ENCODE data around the gene ARL6IP1.

Gene ARL6IP1

DNA sequence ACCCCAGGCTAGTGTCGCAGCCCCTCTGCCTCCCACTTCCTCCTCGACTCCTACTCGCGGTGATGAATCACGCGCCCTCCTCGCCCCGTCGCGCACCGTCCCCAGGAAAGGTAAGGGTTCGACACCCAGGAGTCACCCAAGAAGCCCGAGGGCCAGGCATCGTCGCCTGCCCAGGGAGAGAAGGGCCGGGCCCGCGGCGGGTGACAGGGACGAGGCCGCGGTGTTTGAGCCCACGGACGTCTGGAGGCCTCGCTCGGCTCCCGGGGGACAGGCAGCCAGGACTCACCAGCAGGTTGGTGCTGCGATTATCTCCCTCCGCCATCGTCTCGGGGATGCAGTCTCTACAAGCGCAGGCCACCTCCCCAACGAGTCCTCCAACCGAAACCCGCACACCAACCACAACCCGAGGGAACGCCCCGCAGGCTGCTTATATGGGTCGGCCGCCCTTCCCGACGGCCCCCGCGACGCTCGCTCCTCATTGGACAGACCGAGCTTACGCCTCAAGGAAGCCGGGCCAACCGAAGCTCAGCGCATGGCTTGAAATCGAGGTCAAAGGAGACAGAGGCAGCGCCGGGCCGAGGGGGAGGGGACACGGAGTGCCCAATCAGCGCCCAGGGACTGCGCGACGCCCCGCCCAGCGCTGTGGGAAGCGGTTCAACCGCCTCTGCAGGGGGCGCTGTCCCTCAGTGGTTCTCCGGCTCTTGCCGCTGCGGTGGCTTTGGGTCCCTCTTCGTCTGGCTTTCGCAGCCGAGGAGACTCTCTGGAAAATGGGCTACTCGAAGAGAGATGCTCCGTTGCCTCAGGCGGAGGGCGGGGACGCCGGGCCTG is at the start of gene ARL6IP1:
Gene ARL6IP1 (minus strand): TSS at position 405 of the 828 bp plus-strand sequence. CDS start 83 bp downstream, at position 322.
- peak; percentile 100 for DNase-seq

DNA sequence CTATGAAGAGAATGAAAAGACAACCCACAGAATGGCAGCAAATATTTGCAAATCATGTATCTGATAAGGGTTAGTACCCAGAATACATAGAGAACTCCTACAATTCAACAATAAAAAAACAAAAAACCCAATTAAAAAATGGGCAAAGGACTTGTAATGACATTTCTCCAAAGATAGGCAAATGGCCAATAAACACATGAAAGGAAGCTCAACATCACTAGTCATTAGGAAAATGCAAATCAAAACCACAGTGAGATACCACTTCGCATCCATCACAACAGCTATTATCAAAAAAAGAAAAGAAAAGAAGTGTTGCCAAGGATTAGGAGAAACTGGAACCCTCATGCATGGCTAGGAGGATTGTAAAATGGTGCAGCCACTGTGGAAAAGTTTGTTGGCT is 45.1 kb upstream of the ARL6IP1 start:
- DNase-seq, result no peak

- DNase-seq, result no peak
Measured at GRCh38 chr16:18842565-18842964, 41.2 kb upstream of the ARL6IP1 start.

DNA sequence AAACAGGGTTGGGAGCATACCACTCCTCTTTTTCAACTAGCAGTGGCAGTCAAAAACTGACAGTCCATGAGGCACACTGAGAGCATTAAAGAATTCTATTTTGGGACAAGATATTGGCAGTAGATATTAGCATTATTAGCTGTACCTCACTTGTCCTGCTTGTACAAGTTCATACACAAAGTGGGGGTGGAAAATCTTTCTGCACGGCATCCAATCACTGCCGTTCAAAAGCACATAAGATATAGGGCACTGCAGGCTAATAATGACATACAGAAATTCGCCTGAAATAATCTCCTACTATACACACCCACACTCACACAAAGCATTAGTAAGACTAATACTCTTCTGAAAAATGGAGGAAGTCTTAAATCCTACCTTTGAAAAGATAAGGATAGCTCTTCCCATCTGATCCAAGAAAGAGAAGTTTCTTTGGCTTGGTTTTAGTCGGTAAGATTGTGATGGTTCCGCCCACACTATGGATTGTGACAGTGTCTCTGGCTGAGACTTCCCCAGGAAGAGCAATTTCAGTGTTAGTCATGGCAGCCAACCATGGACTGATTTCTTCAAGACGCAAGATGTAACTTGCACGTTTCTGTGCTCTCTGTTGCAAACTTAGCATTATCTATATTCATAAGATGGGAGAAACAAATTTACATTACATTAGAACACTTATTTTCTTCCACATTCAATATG is 40.6 kb upstream of the ARL6IP1 start:
- no peak for DNase-seq

- no peak for DNase-seq
Measured at GRCh38 chr16:18839555-18839954, 38.2 kb upstream of the ARL6IP1 start.

- DNase-seq, result no peak
Measured at GRCh38 chr16:18836702-18837101, 35.4 kb upstream of the ARL6IP1 start.

GRCh38 chr16:18834864-18835263 is 33.5 kb upstream of the ARL6IP1 start:
- DNase-seq, result no peak

GRCh38 chr16:18833707-18834505 is 32.6 kb upstream of the ARL6IP1 start:
- DNase-seq, result no peak

- DNase-seq, result no peak
Measured at GRCh38 chr16:18832613-18833012, 31.3 kb upstream of the ARL6IP1 start.

GRCh38 chr16:18832006-18832405 is 30.7 kb upstream of the ARL6IP1 start:
- DNase-seq, result no peak

DNA sequence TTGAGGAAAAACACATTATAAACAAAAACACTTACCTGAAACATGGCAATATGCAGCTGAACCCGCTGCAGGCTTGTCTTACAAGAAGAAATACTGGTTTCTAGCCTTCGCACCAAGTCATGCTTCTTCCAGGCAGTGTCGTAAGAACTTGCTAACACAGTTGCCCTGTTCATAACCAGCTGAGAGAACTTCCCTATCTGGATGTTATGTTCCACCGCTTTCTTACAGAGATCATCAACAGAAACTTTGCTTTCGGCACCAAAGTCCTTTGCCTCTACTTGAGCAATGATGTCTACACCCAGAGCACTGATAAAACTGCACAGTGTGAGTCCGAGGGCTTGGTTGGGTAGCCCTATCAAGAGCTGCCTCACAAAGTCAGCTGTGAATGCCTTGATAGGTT is 27.9 kb upstream of the ARL6IP1 start:
- no peak for DNase-seq

GRCh38 chr16:18827890-18828289 is 26.5 kb upstream of the ARL6IP1 start:
- no peak for DNase-seq

GRCh38 chr16:18816286-18816685 is 14.9 kb upstream of the ARL6IP1 start:
- no peak for DNase-seq

- no peak for DNase-seq
Measured at GRCh38 chr16:18811925-18812324, 10.6 kb upstream of the ARL6IP1 start.

GRCh38 chr16:18809165-18809564 is 7.8 kb upstream of the ARL6IP1 start:
- DNase-seq, result no peak

- no peak for DNase-seq
Measured at GRCh38 chr16:18805257-18805773, 4.0 kb upstream of the ARL6IP1 start.

DNA sequence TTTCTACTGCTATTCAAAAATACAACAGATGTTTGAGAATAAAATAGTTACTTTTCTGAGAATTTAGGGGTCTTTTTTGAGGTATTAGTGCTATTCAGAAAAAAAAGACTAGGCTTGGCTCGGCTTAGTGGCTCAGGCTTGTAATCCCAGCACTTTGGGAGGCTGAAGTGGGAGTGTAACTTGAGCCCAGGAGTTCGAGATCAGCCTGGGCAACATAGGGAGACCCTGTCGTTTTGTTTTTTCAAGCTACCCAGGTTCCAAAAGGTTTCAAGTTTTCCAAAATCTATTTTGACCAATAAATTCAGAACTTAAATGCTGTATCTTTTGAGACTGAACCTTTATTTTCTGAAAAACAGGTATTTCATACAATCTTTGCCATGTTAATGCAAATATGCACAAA is 3.2 kb upstream of the ARL6IP1 start:
- DNase-seq, result no peak

- DNase-seq, result no peak
Measured at GRCh38 chr16:18803569-18804462, 2.5 kb upstream of the ARL6IP1 start.

- no peak for DNase-seq
Measured at GRCh38 chr16:18802767-18803343, 1.5 kb upstream of the ARL6IP1 start.

- DNase-seq, result no peak
Measured at GRCh38 chr16:18800775-18801144, 589 bp downstream of the ARL6IP1 start.

DNA sequence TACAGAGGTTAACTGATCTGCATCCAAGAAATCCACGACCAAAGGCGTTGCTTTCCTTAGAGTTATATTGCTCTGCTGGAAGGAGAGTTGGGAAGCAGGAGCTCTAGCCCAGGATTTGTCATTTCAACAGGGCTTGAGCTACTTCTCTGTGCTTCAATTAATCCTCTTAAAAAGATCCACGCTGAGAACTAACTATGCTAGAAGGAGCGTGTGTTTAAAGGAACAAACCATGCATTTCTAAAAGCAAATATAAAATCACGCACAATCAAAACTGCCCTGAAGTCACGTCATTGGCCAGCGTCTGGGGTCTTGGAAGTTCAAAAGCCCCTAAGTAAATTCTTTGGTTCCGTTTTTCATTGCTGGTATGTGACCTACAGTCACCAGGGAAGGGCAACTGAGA is 1.1 kb downstream of the ARL6IP1 start:
- no peak for DNase-seq

DNA sequence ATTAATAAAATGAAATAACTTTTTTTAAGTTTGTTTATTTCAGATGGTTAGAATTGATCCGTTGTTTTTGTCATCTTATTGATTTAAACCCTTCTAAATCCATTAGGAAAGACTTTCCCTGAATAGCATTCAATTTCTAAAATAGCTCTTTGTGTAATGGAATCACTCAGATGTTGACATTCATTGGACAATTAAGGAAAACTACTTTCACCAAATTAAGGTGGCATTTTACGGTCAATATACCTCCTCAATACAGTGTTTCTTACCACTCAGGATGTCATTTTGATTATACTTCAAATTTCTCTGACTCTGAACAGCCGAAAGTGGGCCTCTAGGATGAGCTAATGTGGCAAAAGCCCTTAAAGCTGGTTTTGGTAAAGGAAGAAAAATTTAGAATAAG is 1.8 kb downstream of the ARL6IP1 start:
- DNase-seq, result no peak
